Omental fat pad (tissue), 4 donors: ENCODE results near the gene PASK. TPM values are rescaled to one million over a fixed set of nuclear protein-coding genes. Genes with fewer than 3 reads are reported as not detected.

Source experiments
- ATAC-seq: fragments of 150-250 bp; one replicate; pipeline ENCODE4 v1.9.1; 2016; ENCODE audit warnings: mild to moderate bottlenecking, moderate library complexity; ENCODE audit not compliant: low FRiP score
- DNase-seq: peaks from one replicate; pipeline ENCODE4 v3.0.0-alpha.2; 2019; ENCODE audit warnings: low spot score
- CTCF ChIP-seq, 3 donors: fragments of 450-650 bp; IDR thresholded peaks; one replicate each; pipeline ENCODE4 v1.5.1; 2016 to 2017; ENCODE audit warnings: antibody characterized with exemption in 3 of 3, mild to moderate bottlenecking in 3 of 3, moderate library complexity in 2 of 3
- total RNA-seq, 4 donors: library from RNA; depleted of rRNA; stranded (reverse); fragments of >200 nt; gene quantifications; one replicate each; pipeline ENCODE4 v1.1.0, GENCODE V29; 2016

PASK gene
- total RNA-seq, 4 donors from 2014 or later: 2.1 to 7.3 (median 6.1) TPM

- DNase-seq: no peak
- TF ChIP-seq CTCF (IDR thresholded peaks at IDR 0.05): no peak
- no peak for ATAC-seq
Observed at GRCh38 chr2:241081643-241082340, 67.5 kb downstream of the PASK start.

- DNase-seq (no peak), ATAC-seq (no peak)
- no peak for TF ChIP-seq CTCF (IDR thresholded peaks at IDR 0.05)
Observed at GRCh38 chr2:241081190-241081642, 68.1 kb downstream of the PASK start.

GRCh38 chr2:241080405-241081189 is 68.7 kb downstream of the PASK start:
- no peak for ATAC-seq
- no peak for TF ChIP-seq CTCF (IDR thresholded peaks at IDR 0.05)
- DNase-seq: no peak

GRCh38 chr2:241074901-241075540 is 74.3 kb downstream of the PASK start:
- DNase-seq (no peak), ATAC-seq (no peak)
- TF ChIP-seq CTCF (IDR thresholded peaks at IDR 0.05): no peak

- no peak for DNase-seq
Observed at GRCh38 chr2:241074065-241074818, 75.0 kb downstream of the PASK start.

More at GRCh38 chr2:241074065-241074818, 75.0 kb downstream of the PASK start:
- no peak for ATAC-seq
- TF ChIP-seq CTCF (IDR thresholded peaks at IDR 0.05): no peak
